ENCODE measurements around the gene KDM3B. TPM values are rescaled to one million over a fixed set of nuclear protein-coding genes. Genes with fewer than 3 reads are reported as not detected.
A peak's percentile ranks its signal among the peaks of the same experiment; 100 is the strongest.

The KDM3B gene
- total and polyA plus RNA-seq, 9 of the 15 experiments (the other 6 are each of a cell fraction or from before 2014, with no cell fraction given), result 13.8 to 62.8 (median 41.9) TPM

- no peak for TF ChIP-seq ZZZ3 (IDR thresholded peaks at IDR 0.05)
- no peak for TF ChIP-seq FOXO4 (CRISPR knock-in tag; IDR thresholded peaks at IDR 0.05)
- TF ChIP-seq ZBTB7A (IDR thresholded peaks at IDR 0.05; ENCODE audit: borderline replicate concordance, control insufficient read depth, low read depth, low read length), result peak; percentile 90
- TF ChIP-seq CBX1 (IDR thresholded peaks at IDR 0.05; ENCODE audit: low read depth), result 0 out of 2 replicates have a peak, but pooled peaks have one; percentile 1
- peak; percentile 42 to 90; a peak in 2 of 4 replicates for TF ChIP-seq ARNT (IDR thresholded peaks at IDR 0.05)
- TF ChIP-seq PTBP1 (IDR thresholded peaks at IDR 0.05; ENCODE audit: low read depth, low read length), result 0 out of 2 replicates have a peak, but pooled peaks have one; percentile 6
- 0 out of 2 replicates have a peak, but pooled peaks have one; percentile 8 for TF ChIP-seq RB1 (IDR thresholded peaks at IDR 0.05; ENCODE audit: low read depth)
- TF ChIP-seq POU5F1 (IDR thresholded peaks at IDR 0.05; ENCODE audit: borderline replicate concordance, low read depth, low read length, partially characterized antibody), result no peak
- peak; percentile 48 for TF ChIP-seq POLR2B (IDR thresholded peaks at IDR 0.05; ENCODE audit: low read depth, partially characterized antibody)
- TF ChIP-seq REST (IDR thresholded peaks at IDR 0.05; ENCODE audit: borderline replicate concordance), result peak; percentile 22; the same call in 1 of the 2 replicates
- TF ChIP-seq REST (CRISPR knock-in tag; IDR thresholded peaks at IDR 0.05; ENCODE audit: low read depth), result no peak
- no peak for TF ChIP-seq FUS (optimal IDR thresholded peaks at IDR 0.05; ENCODE audit: low read depth, low read length)
- 0 out of 2 replicates have a peak, but pooled peaks have one; percentile 22 for TF ChIP-seq ZNF75A (CRISPR knock-in tag; IDR thresholded peaks at IDR 0.05)
- TF ChIP-seq NFRKB (IDR thresholded peaks at IDR 0.05; ENCODE audit: low read depth), result peak; percentile 30; the same call in 1 of the 2 replicates
- peak; percentile 27 for TF ChIP-seq TAF1 (IDR thresholded peaks at IDR 0.05; ENCODE audit: control insufficient read depth, extremely low read depth, insufficient read depth, low read length, severe bottlenecking)
Observed at GRCh38 chr5:138463419-138464007, 111.0 kb downstream of the KDM3B start (continued).
